Measurements from ENCODE around the gene NSG1. TPM values are rescaled to one million over a fixed set of nuclear protein-coding genes. Genes with fewer than 3 reads are reported as not detected.

Gene NSG1
- total and polyA plus RNA-seq, 2 of the 13 experiments (the other 11 are each of a cell fraction or from before 2014, with no cell fraction given), result not detected

GRCh38 chr4:4427121-4427870 is 40.4 kb downstream of the NSG1 start:
- Histone ChIP-seq H3K27me3 (ENCODE audit: control insufficient read depth in 1 of 2, insufficient read depth in 2 of 2, low read length in 2 of 2) (no peaks in the 10 kb centered on the region), H2AFZ (ENCODE audit: low read length) (no peak overlapping the region), H3K79me2 (ENCODE audit: insufficient read depth, low read length) (no peaks in the 10 kb centered on the region), H3K4me1 (ENCODE audit: insufficient read depth, low read length) (no peaks in the 10 kb centered on the region), H3K27ac (ENCODE audit: extremely low read length, insufficient read depth, low read length) (no peak overlapping the region), H4K20me1 (ENCODE audit: insufficient read depth, low read length) (no peaks in the 10 kb centered on the region), H3K36me3 (replicated peaks in 1 of 2; ENCODE audit: control insufficient read depth in 1 of 2, insufficient read depth in 2 of 2, low read length in 2 of 2) (peaks cover 16 to 40% of the 10 kb centered on the region in 2 experiments), H3K4me3 (replicated peaks in 1 of 3; ENCODE audit: insufficient read depth in 1 of 3, low read depth in 2 of 3, low read length in 3 of 3) (no peak overlapping the region), H3K9ac (ENCODE audit: insufficient read depth, low read depth, low read length) (no peak overlapping the region), H3K9me3 (ENCODE audit: low read length) (no peaks in the 10 kb centered on the region), H3K4me2 (ENCODE audit: low read depth, low read length) (no peak overlapping the region)
- intact Hi-C loops (cut with micrococcal nuclease; ENCODE audit: unreplicated experiment) (no loop called here), in situ Hi-C loops (cut with HindIII; ENCODE audit: extremely low pct_ligation_motif_present, low pct_unique_long_range_greater_than_20kb) (no loop called here)
- no TSS peak for BruUV-seq (replicated peaks)
- ChIA-PET CTCF (ENCODE audit: low intra/inter-chr PET ratio, low total read pairs) (no interaction called here), POLR2A (no interaction called here)
- TF ChIP-seq, protein P1, sequence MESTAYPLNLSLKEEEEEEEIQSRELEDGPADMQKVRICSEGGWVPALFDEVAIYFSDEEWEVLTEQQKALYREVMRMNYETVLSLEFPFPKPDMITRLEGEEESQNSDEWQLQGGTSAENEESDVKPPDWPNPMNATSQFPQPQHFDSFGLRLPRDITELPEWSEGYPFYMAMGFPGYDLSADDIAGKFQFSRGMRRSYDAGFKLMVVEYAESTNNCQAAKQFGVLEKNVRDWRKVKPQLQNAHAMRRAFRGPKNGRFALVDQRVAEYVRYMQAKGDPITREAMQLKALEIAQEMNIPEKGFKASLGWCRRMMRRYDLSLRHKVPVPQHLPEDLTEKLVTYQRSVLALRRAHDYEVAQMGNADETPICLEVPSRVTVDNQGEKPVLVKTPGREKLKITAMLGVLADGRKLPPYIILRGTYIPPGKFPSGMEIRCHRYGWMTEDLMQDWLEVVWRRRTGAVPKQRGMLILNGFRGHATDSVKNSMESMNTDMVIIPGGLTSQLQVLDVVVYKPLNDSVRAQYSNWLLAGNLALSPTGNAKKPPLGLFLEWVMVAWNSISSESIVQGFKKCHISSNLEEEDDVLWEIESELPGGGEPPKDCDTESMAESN (CRISPR knock-in tag; conservative IDR thresholded peaks at IDR 0.05), result no peak
- TF ChIP-seq HMG20A (CRISPR knock-in tag; IDR thresholded peaks at IDR 0.05; ENCODE audit: borderline replicate concordance) (no peak), ZNF562 (CRISPR knock-in tag; IDR thresholded peaks at IDR 0.05; ENCODE audit: borderline replicate concordance) (no peak), MTF2 (CRISPR knock-in tag; IDR thresholded peaks at IDR 0.05; ENCODE audit: borderline replicate concordance) (no peak), ZNF615 (CRISPR knock-in tag; IDR thresholded peaks at IDR 0.05; ENCODE audit: borderline replicate concordance) (no peak), ZNF703 (CRISPR knock-in tag; IDR thresholded peaks at IDR 0.05; ENCODE audit: borderline replicate concordance) (no peak), KLF15 (CRISPR knock-in tag; IDR thresholded peaks at IDR 0.05; ENCODE audit: borderline replicate concordance) (no peak), IRX3 (CRISPR knock-in tag; IDR thresholded peaks at IDR 0.05; ENCODE audit: borderline replicate concordance, low read depth) (no peak), ZNF234 (CRISPR knock-in tag; conservative IDR thresholded peaks at IDR 0.05) (no peak), ZNF34 (CRISPR knock-in tag; IDR thresholded peaks at IDR 0.05; ENCODE audit: borderline replicate concordance) (no peak)
- TF ChIP-seq, protein P2, sequence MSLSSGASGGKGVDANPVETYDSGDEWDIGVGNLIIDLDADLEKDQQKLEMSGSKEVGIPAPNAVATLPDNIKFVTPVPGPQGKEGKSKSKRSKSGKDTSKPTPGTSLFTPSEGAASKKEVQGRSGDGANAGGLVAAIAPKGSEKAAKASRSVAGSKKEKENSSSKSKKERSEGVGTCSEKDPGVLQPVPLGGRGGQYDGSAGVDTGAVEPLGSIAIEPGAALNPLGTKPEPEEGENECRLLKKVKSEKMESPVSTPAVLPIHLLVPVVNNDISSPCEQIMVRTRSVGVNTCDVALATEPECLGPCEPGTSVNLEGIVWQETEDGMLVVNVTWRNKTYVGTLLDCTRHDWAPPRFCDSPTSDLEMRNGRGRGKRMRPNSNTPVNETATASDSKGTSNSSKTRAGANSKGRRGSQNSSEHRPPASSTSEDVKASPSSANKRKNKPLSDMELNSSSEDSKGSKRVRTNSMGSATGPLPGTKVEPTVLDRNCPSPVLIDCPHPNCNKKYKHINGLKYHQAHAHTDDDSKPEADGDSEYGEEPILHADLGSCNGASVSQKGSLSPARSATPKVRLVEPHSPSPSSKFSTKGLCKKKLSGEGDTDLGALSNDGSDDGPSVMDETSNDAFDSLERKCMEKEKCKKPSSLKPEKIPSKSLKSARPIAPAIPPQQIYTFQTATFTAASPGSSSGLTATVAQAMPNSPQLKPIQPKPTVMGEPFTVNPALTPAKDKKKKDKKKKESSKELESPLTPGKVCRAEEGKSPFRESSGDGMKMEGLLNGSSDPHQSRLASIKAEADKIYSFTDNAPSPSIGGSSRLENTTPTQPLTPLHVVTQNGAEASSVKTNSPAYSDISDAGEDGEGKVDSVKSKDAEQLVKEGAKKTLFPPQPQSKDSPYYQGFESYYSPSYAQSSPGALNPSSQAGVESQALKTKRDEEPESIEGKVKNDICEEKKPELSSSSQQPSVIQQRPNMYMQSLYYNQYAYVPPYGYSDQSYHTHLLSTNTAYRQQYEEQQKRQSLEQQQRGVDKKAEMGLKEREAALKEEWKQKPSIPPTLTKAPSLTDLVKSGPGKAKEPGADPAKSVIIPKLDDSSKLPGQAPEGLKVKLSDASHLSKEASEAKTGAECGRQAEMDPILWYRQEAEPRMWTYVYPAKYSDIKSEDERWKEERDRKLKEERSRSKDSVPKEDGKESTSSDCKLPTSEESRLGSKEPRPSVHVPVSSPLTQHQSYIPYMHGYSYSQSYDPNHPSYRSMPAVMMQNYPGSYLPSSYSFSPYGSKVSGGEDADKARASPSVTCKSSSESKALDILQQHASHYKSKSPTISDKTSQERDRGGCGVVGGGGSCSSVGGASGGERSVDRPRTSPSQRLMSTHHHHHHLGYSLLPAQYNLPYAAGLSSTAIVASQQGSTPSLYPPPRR (CRISPR knock-in tag; IDR thresholded peaks at IDR 0.05; ENCODE audit: borderline replicate concordance), result no peak
- ATAC-seq, result no peak
- no peak for FAIRE-seq
- DNase-seq (ENCODE audit: low spot score), result no peak
- 92% methylated on average over 12 of the region's 12 CpGs for WGBS (ENCODE audit: low lambda C conversion rate)

All from HepG2 (cell line).